GM06990 (cell line): ENCODE data around the gene RNF114.

Source experiments
- DNase-seq: peaks from one replicate; pipeline ENCODE4 v3.0.0-alpha.2; 2011; ENCODE audit not compliant: insufficient read length; ENCODE audit errors: extremely low read depth
- H3K27me3 ChIP-seq: replicated peaks from 2 replicates; pipeline ENCODE4 v1.6.0; 2011; ENCODE audit warnings: low read length; ENCODE audit not compliant: control insufficient read depth, insufficient read depth
- H3K36me3 ChIP-seq: 2 replicates; pipeline ENCODE4 v1.5.1; 2011; ENCODE audit warnings: low read length; ENCODE audit not compliant: control insufficient read depth, insufficient read depth
- H3K4me3 ChIP-seq: replicated peaks from 2 replicates; pipeline ENCODE4 v1.5.1; 2011; ENCODE audit warnings: low read depth, mild to moderate bottlenecking, control low read depth, low read length
- CTCF ChIP-seq: IDR thresholded peaks from 2 replicates; pipeline ENCODE4 v1.5.1; 2011; ENCODE audit warnings: low read length, control low read depth, mild to moderate bottlenecking, inconsistent platforms; ENCODE audit not compliant: insufficient read depth, poor library complexity, severe bottlenecking

Gene RNF114

DNA sequence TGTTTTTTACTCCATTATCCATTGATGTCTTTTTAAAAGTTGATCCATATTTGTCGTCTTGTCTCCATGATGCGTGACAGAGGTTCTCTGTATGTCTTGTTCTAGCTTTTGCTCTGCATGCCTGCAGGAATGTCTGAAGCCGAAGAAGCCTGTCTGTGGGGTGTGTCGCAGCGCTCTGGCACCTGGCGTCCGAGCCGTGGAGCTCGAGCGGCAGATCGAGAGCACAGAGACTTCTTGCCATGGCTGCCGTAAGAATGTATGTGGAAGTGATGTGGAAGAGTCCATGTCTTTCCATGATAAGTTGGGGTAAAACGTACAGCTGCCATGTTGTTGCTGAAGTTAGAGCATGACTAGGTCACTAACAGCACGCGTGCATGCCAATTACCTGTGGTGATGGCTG, 5.3 kb downstream of the RNF114 start:
- peaks cover 19% of the 10 kb centered on the region for H3K36me3 ChIP-seq
- no peak overlapping the region for H3K4me3 ChIP-seq
- DNase-seq = no peak
- no peak for TF ChIP-seq CTCF
- no peaks in the 10 kb centered on the region for H3K27me3 ChIP-seq

DNA sequence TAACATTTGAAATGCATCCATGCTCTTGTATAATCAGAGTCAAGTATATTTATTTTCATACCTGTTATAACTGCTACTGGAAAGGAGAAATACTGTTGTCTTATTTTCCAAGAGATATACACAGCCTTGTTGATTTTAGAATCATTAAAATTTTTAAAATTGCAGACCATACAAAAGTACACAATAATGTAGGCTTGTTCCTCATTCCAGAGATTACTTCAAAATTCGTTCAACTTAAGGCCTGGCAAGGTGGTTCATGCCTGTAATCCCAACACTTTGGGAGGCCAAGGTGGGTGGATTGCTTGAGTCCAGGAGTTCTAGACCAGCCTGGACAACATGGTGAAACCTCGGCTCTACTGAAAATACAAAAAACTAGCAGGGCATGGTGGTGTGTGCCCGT, 6.1 kb downstream of the RNF114 start:
- TF ChIP-seq CTCF = no peak

DNA sequence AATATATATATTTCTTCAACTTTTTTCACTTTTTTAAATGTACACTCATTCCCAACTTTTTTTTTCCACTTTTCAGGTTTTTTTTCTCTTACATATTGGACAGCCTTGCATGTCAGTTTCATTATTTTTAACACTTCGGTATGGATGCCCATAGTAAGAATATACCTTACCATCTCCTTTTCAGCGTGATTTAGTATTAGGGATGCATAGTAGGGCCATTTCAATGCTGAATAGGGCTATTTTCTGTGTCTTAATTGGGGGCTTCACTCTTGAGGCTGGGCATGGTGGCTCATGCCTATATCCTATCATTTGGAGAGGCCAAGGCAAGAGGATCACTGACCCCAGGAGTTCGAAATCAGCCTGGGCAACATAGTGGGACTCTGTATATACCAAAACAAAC, 6.7 kb downstream of the RNF114 start:
- no peak for TF ChIP-seq CTCF
- H3K36me3 ChIP-seq = peaks cover 19% of the 10 kb centered on the region
- no peak overlapping the region for H3K4me3 ChIP-seq

More for the DNA sequence above, 6.1 kb downstream of the RNF114 start:
- no peak for DNase-seq
- H3K27me3 ChIP-seq = no peaks in the 10 kb centered on the region
- H3K4me3 ChIP-seq = no peak overlapping the region
- H3K36me3 ChIP-seq = peaks cover 19% of the 10 kb centered on the region

GRCh38 chr20:49945306-49945700, 9.1 kb downstream of the RNF114 start:
- no peak overlapping the region for H3K4me3 ChIP-seq
- no peak for TF ChIP-seq CTCF
- H3K36me3 ChIP-seq = peaks cover 22% of the 10 kb centered on the region
- no peak for DNase-seq
- no peaks in the 10 kb centered on the region for H3K27me3 ChIP-seq

More for the DNA sequence above, 6.7 kb downstream of the RNF114 start:
- no peak for DNase-seq
- no peaks in the 10 kb centered on the region for H3K27me3 ChIP-seq

DNA sequence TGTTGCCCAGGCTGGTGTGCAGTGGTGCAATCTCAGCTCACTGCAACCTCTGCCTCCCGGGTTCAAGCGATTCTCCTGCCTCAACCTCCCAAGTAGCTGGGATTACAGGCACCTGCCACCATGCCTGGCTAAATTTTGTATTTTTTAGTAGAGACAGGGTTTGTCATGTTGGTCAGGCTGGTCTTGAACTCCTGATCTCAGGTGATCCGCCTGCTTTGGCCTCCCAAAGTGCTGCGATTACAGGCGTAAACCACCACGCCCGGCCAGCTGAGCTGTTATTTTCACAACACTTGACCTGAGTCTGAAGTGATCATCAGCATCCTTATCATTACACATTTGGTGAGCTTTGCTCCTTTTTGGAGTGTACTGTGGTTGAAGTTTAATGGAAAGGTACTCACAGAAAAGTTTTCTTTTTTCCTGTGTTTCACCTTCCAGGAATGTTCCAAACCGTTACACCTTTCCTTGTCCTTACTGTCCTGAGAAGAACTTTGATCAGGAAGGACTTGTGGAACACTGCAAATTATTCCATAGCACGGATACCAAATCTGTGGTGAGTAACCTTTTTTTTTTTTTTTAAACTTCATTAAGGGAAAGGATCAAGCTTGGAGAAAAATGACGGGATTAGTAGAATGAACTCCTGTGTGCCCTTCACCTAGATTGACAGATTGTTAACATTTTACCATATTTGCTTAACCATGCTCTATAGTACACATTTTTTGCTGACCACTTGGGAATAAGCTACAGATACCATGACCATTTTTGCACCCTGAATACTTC, 9.7 kb downstream of the RNF114 start:
- DNase-seq = no peak
- no peak for TF ChIP-seq CTCF
- H3K27me3 ChIP-seq = no peaks in the 10 kb centered on the region
- no peak overlapping the region for H3K4me3 ChIP-seq
- peaks cover 24% of the 10 kb centered on the region for H3K36me3 ChIP-seq
